HG03354 (cell line): ENCODE measurements around the gene SEMA6B.
"Not testable (repeated sequence)": the region's sequence is repeated elsewhere in the genome, so short reads cannot be mapped to it uniquely, and the experiment has no call there.

ENCODE experiments used
- ATAC-seq: cut with Tn5 transposase; IDR thresholded peaks from one replicate; pipeline ENCODE4 v1.9.1; 2021; ENCODE audit warnings: mild to moderate bottlenecking; ENCODE audit not compliant: unreplicated experiment, poor library complexity, severe bottlenecking

SEMA6B gene

GRCh38 chr19:4531562-4532165 lies 27.8 kb downstream of the SEMA6B start:
- ATAC-seq, result no peak

DNA sequence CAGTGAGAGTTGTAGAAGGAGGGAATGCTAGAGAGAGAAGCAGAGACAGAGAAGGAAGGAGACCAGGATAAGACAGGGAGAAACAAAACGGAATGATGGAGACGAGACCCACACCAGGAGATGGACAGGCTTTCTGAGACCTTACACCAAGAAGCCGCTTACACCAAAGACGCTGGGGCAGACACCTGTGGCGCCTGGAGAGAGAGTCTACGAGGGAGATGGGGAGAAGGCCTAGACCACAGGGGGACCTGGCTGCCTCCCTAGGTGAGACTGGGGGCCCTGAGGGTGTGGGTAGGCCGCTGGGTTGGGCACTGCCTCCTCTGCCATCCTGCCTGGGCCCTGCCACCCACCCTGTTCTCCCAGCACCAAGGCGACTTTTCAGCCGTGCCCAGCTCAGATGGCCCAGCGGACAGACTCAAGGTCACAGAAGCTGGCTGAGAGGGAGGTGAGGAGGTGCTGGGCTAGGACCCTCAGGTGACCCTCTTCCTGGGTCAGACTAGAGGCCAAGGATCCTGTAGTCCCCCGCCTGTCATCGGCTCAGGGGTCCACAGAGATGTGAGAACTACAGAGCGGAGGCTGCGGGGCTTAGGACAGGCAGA lies 29.5 kb downstream of the SEMA6B start:
- ATAC-seq, result no peak

GRCh38 chr19:4528843-4529242 lies 30.6 kb downstream of the SEMA6B start:
- no peak for ATAC-seq

DNA sequence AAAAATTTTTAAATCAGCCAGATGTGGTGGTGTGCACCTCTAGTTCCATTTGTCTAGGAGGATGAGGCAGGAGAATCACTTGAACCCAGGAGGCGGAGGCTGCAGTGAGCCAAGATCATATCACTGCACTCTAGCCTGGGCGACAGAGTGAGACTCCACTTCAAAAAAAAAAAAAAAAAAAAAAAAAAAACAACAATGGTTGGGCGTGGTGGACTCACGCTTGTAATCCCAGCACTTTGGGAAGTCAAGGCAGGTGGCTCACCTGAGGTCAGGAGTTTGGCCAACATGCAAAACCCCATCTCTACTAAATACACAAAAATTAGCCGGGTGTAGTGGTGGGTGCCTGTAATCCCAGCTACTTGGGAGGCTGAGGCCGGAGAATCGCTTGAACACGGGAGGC lies 32.1 kb downstream of the SEMA6B start:
- ATAC-seq, result not testable (repeated sequence)

DNA sequence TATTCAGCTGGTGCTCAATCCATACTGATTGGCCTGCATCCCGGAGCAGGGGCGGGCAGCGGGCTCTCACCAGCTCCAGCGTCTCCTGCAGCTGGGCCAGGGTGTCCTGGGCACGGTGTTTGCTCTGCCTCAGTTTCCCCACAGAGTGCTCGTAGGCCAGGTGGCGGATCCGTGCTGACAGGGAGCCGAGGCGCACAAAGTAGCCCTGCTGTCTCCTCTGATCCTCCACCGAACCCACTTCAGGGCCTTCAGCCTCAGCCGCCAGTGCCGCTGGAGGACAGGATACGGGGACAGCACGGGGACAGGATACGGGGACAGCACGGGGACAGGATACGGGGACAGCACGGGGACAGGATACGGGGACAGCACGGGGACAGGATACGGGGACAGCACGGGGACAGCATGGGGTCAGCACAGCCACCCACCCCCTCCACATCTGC lies 33.9 kb downstream of the SEMA6B start:
- no peak for ATAC-seq

DNA sequence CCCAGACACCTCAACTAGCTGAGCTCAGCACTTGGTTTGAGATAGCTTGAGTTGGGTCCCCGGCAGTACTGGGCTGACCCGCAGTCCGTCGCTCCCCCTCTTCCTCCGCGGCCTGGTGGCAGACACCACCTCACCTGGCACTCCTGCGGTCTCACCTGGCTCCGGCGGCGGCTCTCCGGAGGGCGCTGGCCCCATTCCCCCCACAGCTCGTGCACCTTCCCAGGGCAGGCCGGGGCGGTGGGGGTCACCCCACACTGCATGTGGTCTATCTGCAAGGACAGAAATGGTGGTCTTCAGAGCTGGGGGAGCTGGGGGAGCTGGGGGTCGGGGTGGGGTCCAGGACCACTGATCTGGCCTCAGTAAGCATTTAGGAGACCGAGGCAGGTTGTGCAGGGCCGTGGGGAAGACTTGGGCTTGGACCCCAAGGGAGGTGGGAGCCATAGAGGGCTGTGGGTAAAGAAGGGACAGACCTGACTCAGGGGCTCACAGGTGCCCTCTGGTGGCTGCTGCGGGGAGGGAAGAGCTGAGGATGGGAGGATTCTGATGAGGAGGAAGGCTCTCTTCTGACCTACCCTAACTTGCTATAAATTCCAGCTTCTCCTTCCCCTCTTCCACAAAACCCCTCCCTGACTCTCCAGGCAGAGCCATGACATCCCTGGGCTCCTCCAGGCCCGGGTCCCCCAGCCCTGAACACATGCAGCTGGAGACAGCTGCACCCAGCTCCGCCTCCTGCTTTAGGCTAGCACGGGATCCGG lies 34.5 kb downstream of the SEMA6B start:
- no peak for ATAC-seq

DNA sequence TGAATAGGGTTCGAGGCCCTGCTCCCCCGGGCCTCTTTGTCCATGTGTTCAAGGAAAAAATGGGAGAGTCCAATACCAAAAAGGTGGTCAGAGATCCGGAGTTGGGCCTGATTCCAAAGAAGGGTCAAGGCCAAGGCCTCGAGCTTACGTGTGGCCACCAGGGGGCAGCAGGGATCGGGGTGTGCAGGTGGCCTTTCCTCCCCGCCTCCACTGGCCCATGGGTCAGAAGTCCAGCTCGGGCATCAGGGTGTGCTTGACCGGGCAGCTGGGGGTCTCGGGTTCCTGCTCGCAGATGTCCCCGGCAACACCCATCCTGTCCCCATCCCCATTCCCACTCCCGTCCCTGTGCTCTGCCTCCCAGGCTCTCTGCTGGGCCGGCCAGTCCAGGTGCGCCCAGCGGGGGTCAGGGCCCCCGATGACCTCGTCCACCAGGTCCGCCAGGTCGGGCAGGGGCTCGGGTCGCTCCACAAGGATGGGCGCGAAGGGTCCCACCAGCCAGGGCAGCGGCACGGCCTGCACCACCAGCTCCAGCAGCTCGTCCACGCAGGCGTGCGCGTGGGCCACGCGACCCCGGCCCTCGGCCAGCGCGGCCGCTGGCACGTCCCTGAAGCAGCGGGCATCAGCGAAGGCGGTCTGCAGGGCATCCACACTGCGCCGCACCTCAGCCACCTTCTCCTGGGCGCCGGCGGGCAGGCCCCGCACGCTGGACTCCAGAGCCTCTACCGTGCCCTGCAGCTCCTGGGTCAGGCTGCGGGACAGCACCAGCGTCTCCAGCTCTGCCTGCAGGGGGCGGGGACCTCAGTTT lies 36.0 kb downstream of the SEMA6B start:
- ATAC-seq, result no peak

DNA sequence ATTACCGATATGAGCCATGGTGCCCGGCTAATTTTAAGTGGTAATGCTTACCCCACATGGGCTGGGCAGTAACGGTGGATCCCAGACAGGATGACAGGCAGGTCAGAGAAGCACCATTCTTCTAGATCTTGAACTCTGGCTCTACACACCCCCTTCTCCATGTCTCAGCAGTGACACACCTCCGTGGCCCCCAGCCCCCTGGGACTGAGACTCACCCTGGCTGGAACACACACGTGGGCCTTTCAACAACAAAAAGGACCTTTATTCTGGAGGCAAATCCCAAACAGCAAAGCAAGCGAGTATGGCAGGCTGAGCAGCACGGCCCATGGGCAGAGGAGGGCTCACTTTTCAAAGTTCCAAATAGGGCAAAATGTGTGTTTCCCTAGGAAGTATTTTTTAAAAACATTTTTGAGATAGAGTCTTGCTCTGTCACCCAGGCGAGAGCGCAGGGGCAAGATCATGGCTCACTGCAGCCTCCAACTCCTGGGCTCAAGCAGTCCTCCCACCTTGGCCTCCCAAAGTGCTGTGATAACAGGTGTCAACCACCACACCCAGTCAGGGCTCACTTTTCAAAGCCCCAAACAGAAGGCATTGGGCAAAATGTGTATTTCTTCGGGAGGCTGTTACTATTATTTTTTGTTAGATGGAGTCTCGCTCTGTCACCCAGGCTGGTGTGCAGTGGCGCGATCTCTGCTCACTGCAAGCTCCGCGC lies 37.0 kb downstream of the SEMA6B start:
- ATAC-seq, result no peak

- ATAC-seq, result no peak
These were observed 37.6 kb downstream of the SEMA6B start for GRCh38 chr19:4521888-4522242.

- no peak for ATAC-seq
These were observed 38.2 kb downstream of the SEMA6B start for GRCh38 chr19:4521170-4521887.

- no peak for ATAC-seq
These were observed 39.8 kb downstream of the SEMA6B start for GRCh38 chr19:4519521-4520277.

DNA sequence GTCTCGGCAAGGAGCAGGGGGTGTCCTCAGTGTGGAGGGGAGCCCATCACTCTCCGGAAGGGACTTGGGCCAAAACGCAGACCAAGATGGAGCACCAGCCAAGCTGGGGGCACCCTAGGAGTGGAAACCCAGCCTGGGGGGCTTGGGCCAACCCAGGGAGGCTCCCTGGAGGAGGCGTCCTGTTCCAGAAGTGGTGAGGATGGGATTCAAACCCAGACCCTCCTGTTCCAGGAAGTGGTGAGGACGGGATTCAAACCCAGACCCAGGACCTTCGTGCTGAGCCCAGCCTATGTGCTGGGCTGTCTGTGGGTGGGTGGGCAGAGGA lies 40.4 kb downstream of the SEMA6B start:
- no peak for ATAC-seq

GRCh38 chr19:4518345-4519171 lies 40.9 kb downstream of the SEMA6B start, which contains the start of gene PLIN4:
Gene PLIN4 (minus strand): TSS chr19:4518486. CDS start chr19:4518272, 214 bp downstream.
- ATAC-seq, result no peak

- no peak for ATAC-seq
These were observed 41.9 kb downstream of the SEMA6B start for GRCh38 chr19:4517451-4518057.

- ATAC-seq, result no peak
These were observed 42.6 kb downstream of the SEMA6B start for GRCh38 chr19:4516939-4517300.

DNA sequence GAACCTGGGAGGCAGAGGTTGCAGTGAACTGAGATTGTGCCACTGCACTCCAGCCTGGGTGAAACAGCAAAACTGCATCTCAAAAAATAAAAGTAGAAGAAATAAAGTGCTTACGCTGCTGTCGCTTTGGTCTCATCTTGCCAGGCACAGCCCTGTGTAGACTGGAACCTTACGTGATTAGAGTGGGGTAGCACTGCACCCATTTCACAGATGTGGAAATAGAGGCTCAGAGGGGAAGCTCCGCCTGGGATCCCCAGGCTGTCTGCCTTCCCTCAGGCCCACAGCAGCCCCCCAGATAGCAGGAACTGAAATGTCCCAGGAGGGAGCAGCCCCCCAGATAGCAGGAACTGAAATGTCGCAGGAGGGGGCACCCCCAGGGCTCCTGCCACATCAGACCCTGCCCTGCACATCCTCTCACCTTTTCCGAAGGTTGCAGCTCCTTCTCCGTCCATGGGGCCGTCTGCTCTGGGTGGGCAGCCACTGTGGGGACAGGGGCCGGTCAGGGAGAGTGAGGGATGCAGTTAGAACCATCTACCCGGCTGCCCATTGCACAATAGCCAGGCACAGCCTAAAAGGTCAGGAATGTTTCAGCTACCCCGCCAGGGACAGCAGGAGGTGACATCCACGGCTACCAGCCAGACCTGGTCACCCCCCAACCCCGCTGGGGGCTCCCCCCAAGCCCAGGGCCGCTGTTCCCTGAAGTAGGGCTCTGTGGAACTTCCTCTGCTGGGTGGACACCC lies 43.1 kb downstream of the SEMA6B start:
- no peak for ATAC-seq

- ATAC-seq, result no peak
These were observed 43.8 kb downstream of the SEMA6B start for GRCh38 chr19:4515732-4516131.
